Medulla oblongata (tissue), 1 donor: ENCODE results near the gene NXPE3.

Experiments
- DNase-seq: peaks from one replicate; pipeline ENCODE4 v3.0.0-alpha.2; 2015; ENCODE audit errors: extremely low spot score

NXPE3 gene

GRCh38 chr3:101802179-101802578 is 23.2 kb downstream of the NXPE3 start:
- no peak for DNase-seq

GRCh38 chr3:101803173-101803782 is 24.3 kb downstream of the NXPE3 start:
- DNase-seq, result peak; percentile 92

GRCh38 chr3:101803939-101804338 is 24.9 kb downstream of the NXPE3 start:
- DNase-seq, result no peak

- DNase-seq, result no peak
Observed at GRCh38 chr3:101806491-101806890, 27.5 kb downstream of the NXPE3 start.

GRCh38 chr3:101807888-101808287 is 28.9 kb downstream of the NXPE3 start:
- DNase-seq, result no peak

- peak; percentile 66 for DNase-seq
Observed at GRCh38 chr3:101809178-101810021, 30.4 kb downstream of the NXPE3 start.

GRCh38 chr3:101810022-101810418 is 31.0 kb downstream of the NXPE3 start:
- no peak for DNase-seq

GRCh38 chr3:101811875-101812274 is 32.9 kb downstream of the NXPE3 start:
- DNase-seq, result no peak

GRCh38 chr3:101812895-101813294 is 33.9 kb downstream of the NXPE3 start:
- DNase-seq, result no peak

- DNase-seq, result no peak
Observed at GRCh38 chr3:101813817-101814440, 34.9 kb downstream of the NXPE3 start.

- no peak for DNase-seq
Observed at GRCh38 chr3:101814835-101815234, 35.8 kb downstream of the NXPE3 start.

GRCh38 chr3:101816215-101817149 is 37.5 kb downstream of the NXPE3 start:
- DNase-seq, result no peak

GRCh38 chr3:101817992-101818391 is 39.0 kb downstream of the NXPE3 start:
- DNase-seq, result no peak

GRCh38 chr3:101819649-101820206 is 40.7 kb downstream of the NXPE3 start:
- DNase-seq, result no peak

GRCh38 chr3:101821503-101821902 is 42.5 kb downstream of the NXPE3 start:
- no peak for DNase-seq

- DNase-seq, result no peak
Observed at GRCh38 chr3:101823525-101823924, 44.5 kb downstream of the NXPE3 start.

- no peak for DNase-seq
Observed at GRCh38 chr3:101824702-101825101, 45.7 kb downstream of the NXPE3 start.

GRCh38 chr3:101825904-101826445 is 47.0 kb downstream of the NXPE3 start:
- no peak for DNase-seq

GRCh38 chr3:101827211-101828174 is 48.5 kb downstream of the NXPE3 start:
- DNase-seq, result peak; percentile 91

- no peak for DNase-seq
Observed at GRCh38 chr3:101828276-101828675, 49.3 kb downstream of the NXPE3 start.
